Measurements from ENCODE around the gene RANGAP1.

The RANGAP1 gene

DNA sequence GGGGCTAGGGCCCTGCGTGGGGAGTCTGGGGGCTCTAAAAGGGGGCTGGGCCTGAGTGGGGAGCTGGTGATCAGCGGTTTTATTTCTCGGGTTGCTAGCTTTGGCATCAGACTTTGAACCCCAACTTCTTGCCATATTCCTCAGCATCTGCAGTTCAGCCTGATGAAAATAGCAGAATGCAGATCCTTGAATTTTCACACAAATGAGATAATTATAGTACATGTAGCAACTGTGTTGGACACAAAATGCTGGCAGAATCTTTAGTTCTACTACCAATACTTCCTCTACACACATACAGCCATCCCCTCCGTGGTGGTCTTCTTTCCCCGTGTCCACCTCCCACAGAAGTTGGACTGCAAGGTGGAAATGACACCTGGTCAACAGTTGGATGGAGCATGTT lies 16.8 kb upstream of the RANGAP1 start:
- no peaks in the 10 kb centered on the region for H3K27me3 ChIP-seq (ENCODE audit: low read depth, low read length)
- peak overlapping the region; percentile 93 for H3K9ac ChIP-seq (ENCODE audit: low read length)
- peaks cover 72% of the 10 kb centered on the region for H3K79me2 ChIP-seq (ENCODE audit: low read length)
- TF ChIP-seq CTCF (IDR thresholded peaks at IDR 0.05; ENCODE audit: low read depth, low read length), result no peak
- TF ChIP-seq EZH2phosphoT487 (IDR thresholded peaks at IDR 0.05; ENCODE audit: low read depth), result no peak
- H2AFZ ChIP-seq (ENCODE audit: low read depth, low read length), result no peak overlapping the region
- H3K36me3 ChIP-seq (replicated peaks; ENCODE audit: low read depth, low read length), result peaks cover 24% of the 10 kb centered on the region
- peak overlapping the region; percentile 87 for H3K4me3 ChIP-seq (ENCODE audit: low read length)
- peaks cover 25% of the 10 kb centered on the region for H4K20me1 ChIP-seq (ENCODE audit: insufficient read depth, low read length)
- H3K27ac ChIP-seq (ENCODE audit: low read length), result peak overlapping the region; percentile 65
- H3K4me1 ChIP-seq (ENCODE audit: low read length), result peaks cover 17% of the 10 kb centered on the region
- H3K9me3 ChIP-seq (ENCODE audit: insufficient read depth, low read length), result no peaks in the 10 kb centered on the region
- peak overlapping the region; percentile 89 for H3K4me2 ChIP-seq (ENCODE audit: low read length)

DNA sequence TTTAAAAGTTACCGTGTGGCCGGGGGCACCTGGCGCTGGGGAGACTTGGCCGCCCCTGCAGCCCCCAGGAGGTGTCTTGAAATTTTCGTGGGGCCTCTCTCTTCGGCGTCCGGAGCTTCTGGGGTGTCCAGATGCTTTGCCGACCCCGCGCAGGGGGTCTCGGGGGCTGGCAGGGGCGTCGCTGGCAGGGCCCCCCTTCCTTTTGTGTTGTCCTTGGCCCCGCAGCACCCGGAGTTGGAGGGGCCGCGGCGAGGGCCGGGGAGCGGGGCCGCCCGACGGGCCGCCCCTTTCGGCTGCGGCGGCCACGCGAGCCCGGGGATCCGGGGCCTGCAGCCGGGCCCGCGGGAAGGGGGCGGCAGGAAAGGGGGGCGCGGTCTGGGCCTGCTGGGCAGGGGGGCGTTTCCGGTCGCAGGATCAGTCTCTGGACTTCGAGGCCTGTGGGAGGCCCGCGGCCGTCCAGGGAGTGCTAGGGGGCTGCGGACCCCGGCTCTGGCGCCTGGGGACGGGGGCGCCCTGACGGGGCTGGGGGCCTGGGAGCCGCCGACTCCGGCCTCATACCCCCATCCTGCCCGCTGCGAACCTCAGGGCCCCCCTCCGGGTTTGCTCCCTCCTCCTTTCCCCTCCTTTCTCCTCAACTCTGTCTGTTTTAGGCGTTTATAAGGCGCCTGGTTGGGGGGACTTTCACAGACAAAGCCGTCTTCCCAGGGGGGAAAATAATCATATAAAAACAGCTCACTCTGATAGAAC lies 16.2 kb upstream of the RANGAP1 start:
- peaks cover 19% of the 10 kb centered on the region for H4K20me1 ChIP-seq (ENCODE audit: insufficient read depth, low read length)
- H3K27me3 ChIP-seq (ENCODE audit: low read depth, low read length), result no peaks in the 10 kb centered on the region
- H3K79me2 ChIP-seq (ENCODE audit: low read length), result peaks cover 66% of the 10 kb centered on the region
- H2AFZ ChIP-seq (ENCODE audit: low read depth, low read length), result no peak overlapping the region
- H3K27ac ChIP-seq (ENCODE audit: low read length), result peak overlapping the region; percentile 65
- peaks cover 18% of the 10 kb centered on the region for H3K36me3 ChIP-seq (replicated peaks; ENCODE audit: low read depth, low read length)
- peak overlapping the region; percentile 87 for H3K4me3 ChIP-seq (ENCODE audit: low read length)
- H3K9ac ChIP-seq (ENCODE audit: low read length), result peak overlapping the region; percentile 93
- peak overlapping the region; percentile 89 for H3K4me2 ChIP-seq (ENCODE audit: low read length)
- no peaks in the 10 kb centered on the region for H3K9me3 ChIP-seq (ENCODE audit: insufficient read depth, low read length)
- TF ChIP-seq CTCF (IDR thresholded peaks at IDR 0.05; ENCODE audit: low read depth, low read length), result peak; percentile 6; the same call in 1 of the 2 replicates
- TF ChIP-seq EZH2phosphoT487 (IDR thresholded peaks at IDR 0.05; ENCODE audit: low read depth), result no peak
- H3K4me1 ChIP-seq (ENCODE audit: low read length), result peaks cover 17% of the 10 kb centered on the region

DNA sequence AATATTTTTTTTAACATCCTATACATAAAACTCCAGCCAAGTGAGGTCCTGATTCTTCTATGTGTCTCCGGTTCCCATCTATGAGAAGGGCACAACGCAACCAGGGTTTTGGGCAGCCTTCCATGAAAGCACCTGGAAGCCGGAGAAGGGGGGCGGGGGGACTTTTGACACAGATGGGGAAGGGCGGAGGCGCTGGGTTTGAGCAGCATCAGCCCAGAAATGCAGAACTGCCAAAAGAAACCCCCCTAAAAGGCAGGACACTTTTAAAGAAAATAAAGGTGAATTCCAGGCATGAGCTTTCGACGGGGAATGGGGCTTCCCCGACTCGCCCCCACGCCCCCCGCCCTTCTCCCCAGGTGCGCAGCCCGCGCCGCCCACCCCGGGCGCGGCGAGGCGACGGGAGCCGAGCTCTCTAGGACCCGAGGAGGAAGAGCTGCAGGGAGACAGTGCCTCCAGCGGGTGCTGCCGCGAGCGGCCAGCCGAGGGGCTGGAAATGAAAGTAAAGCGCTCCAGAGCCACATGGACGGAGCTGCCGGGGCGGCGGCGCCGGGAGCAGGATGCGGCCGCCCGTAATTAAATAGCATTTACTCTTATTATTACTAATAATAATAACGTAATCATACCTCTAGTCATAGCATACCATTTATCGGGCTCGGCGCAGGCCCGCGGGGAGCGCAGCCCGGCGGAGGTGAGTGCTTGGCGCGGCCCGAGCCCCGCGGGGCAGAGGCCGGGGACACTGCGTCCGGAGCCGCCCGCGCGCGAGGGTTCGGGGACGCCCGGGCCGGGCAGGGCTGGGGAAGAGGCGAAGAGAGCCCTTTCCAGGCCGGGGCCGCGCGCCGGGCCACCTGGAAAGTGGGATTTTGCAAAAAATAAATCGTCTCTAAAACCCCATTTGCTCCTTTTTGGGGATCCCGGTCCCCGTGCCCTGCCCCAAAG lies 15.4 kb upstream of the RANGAP1 start, which contains the start of gene ZC3H7B:
Gene ZC3H7B, plus strand, starts transcription at position 441 of the 936 bp plus-strand sequence. CDS start 19,136 bp downstream, outside the sequence.
- H2AFZ ChIP-seq (ENCODE audit: low read depth, low read length), result peak within 1 kb of the TSS; percentile 71
- H3K4me1 ChIP-seq (ENCODE audit: low read length), result peaks cover 17% of the 10 kb centered on the region
- TF ChIP-seq CTCF (IDR thresholded peaks at IDR 0.05; ENCODE audit: low read depth, low read length) (peak; percentile 51), EZH2phosphoT487 (IDR thresholded peaks at IDR 0.05; ENCODE audit: low read depth) (no peak)
- H3K4me3 ChIP-seq (ENCODE audit: low read length), result peak within 1 kb of the TSS; percentile 87
- H3K27ac ChIP-seq (ENCODE audit: low read length), result peak within 1 kb of the TSS; percentile 65
- H3K9ac ChIP-seq (ENCODE audit: low read length), result peak within 1 kb of the TSS; percentile 93
- H4K20me1 ChIP-seq (ENCODE audit: insufficient read depth, low read length), result peaks cover 14% of the 10 kb centered on the region
- no peaks in the 10 kb centered on the region for H3K9me3 ChIP-seq (ENCODE audit: insufficient read depth, low read length)
- H3K4me2 ChIP-seq (ENCODE audit: low read length), result peak within 1 kb of the TSS; percentile 89
- no peaks in the 10 kb centered on the region for H3K27me3 ChIP-seq (ENCODE audit: low read depth, low read length)
- peaks cover 14% of the 10 kb centered on the region for H3K36me3 ChIP-seq (replicated peaks; ENCODE audit: low read depth, low read length)
- H3K79me2 ChIP-seq (ENCODE audit: low read length), result peaks cover 58% of the 10 kb centered on the region

- peaks cover 51% of the 10 kb centered on the region for H3K79me2 ChIP-seq (ENCODE audit: low read length)
- H4K20me1 ChIP-seq (ENCODE audit: insufficient read depth, low read length), result peaks cover 13% of the 10 kb centered on the region
- peak overlapping the region; percentile 93 for H3K9ac ChIP-seq (ENCODE audit: low read length)
- H3K4me3 ChIP-seq (ENCODE audit: low read length), result peak overlapping the region; percentile 87
- peak overlapping the region; percentile 71 for H2AFZ ChIP-seq (ENCODE audit: low read depth, low read length)
- TF ChIP-seq CTCF (IDR thresholded peaks at IDR 0.05; ENCODE audit: low read depth, low read length) (no peak), EZH2phosphoT487 (IDR thresholded peaks at IDR 0.05; ENCODE audit: low read depth) (no peak)
- peak overlapping the region; percentile 89 for H3K4me2 ChIP-seq (ENCODE audit: low read length)
- H3K9me3 ChIP-seq (ENCODE audit: insufficient read depth, low read length), result no peaks in the 10 kb centered on the region
- peaks cover 17% of the 10 kb centered on the region for H3K4me1 ChIP-seq (ENCODE audit: low read length)
- peak overlapping the region; percentile 65 for H3K27ac ChIP-seq (ENCODE audit: low read length)
- peaks cover 10% of the 10 kb centered on the region for H3K36me3 ChIP-seq (replicated peaks; ENCODE audit: low read depth, low read length)
- no peaks in the 10 kb centered on the region for H3K27me3 ChIP-seq (ENCODE audit: low read depth, low read length)
Observed at GRCh38 chr22:41300661-41301060, 14.7 kb upstream of the RANGAP1 start.

All from OCI-LY3 (cell line).